Spleen (tissue), 11 donors: ENCODE measurements around the gene NATD1. TPM values are rescaled to one million over a fixed set of nuclear protein-coding genes. Genes with fewer than 3 reads are reported as not detected.
"Not testable (repeated sequence)": the region's sequence is repeated elsewhere in the genome, so short reads cannot be mapped to it uniquely, and the experiment has no call there.

Experiments used
- DNase-seq: peaks from one replicate; pipeline ENCODE4 v3.0.0-alpha.2; 2020
- H3K27ac ChIP-seq, 8 donors: fragments of 200-600 bp; sonication (generic) in 7 of 8; 1 replicate in 4 of 8; 2 replicates in 4 of 8; pipeline versions ENCODE4 v1.5.0 to v1.8.0; 2016 to 2021; ENCODE audit warnings: inconsistent platforms in 4 of 8, mild to moderate bottlenecking in 4 of 8, moderate library complexity in 1 of 8
- H3K27me3 ChIP-seq, 7 donors: fragments of 200-600 bp; sonication (generic) in 6 of 7; replicated peaks in 1 of 7; 1 replicate in 4 of 7; 2 replicates in 3 of 7; pipeline versions ENCODE4 v1.5.0 to v1.8.0; 2016 to 2021; ENCODE audit warnings: inconsistent platforms in 3 of 7, mild to moderate bottlenecking in 1 of 7
- H3K36me3 ChIP-seq, 6 donors: fragments of 200-600 bp; sonication (generic) in 5 of 6; 1 replicate in 4 of 6; 2 replicates in 2 of 6; pipeline versions ENCODE4 v1.5.0 to v1.8.0; 2016 to 2021; ENCODE audit warnings: inconsistent platforms in 2 of 6
- H3K4me1 ChIP-seq, 6 donors: fragments of 200-600 bp; sonication (generic) in 5 of 6; 1 replicate in 3 of 6; 2 replicates in 3 of 6; pipeline versions ENCODE4 v1.5.0 to v1.8.0; 2016 to 2021; ENCODE audit warnings: inconsistent platforms in 3 of 6
- H3K4me3 ChIP-seq, 8 donors: fragments of 200-600 bp; sonication (generic) in 7 of 8; 1 replicate in 4 of 8; 2 replicates in 4 of 8; pipeline versions ENCODE4 v1.5.0 to v1.8.0; 2016 to 2021; ENCODE audit warnings: inconsistent platforms in 4 of 8, mild to moderate bottlenecking in 4 of 8, moderate library complexity in 2 of 8
- H3K9me3 ChIP-seq, 8 donors: fragments of 200-600 bp; sonication (generic) in 7 of 8; 1 replicate in 4 of 8; 2 replicates in 4 of 8; pipeline versions ENCODE4 v1.5.0 to v1.8.0; 2016 to 2021; ENCODE audit warnings: inconsistent platforms in 4 of 8
- CTCF ChIP-seq, 11 experiments: fragments of 200-600 bp in 7 of 11; fragments of 450-650 bp in 4 of 11; sonication (generic) in 4 of 11; IDR thresholded peaks in 8 of 11; conservative IDR thresholded peaks in 3 of 11; 1 replicate in 7 of 11; 2 replicates in 4 of 11; pipeline versions ENCODE4 v1.4.0 to v1.8.0; 2016 to 2021; ENCODE audit warnings: antibody characterized with exemption in 11 of 11, inconsistent platforms in 4 of 11, mild to moderate bottlenecking in 1 of 11
- POLR2A ChIP-seq, 3 donors: fragments of 450-650 bp; IDR thresholded peaks; one replicate each; pipeline ENCODE4 v1.5.1; 2017; ENCODE audit warnings: antibody characterized with exemption in 3 of 3, mild to moderate bottlenecking in 1 of 3
- POLR2AphosphoS5 ChIP-seq, 3 donors: sonication (generic); formaldehyde crosslinking; IDR thresholded peaks; one replicate each; pipeline ENCODE4 v1.5.1; 2017; ENCODE audit warnings: antibody characterized with exemption in 3 of 3
- WGBS, 5 donors: extraction: QIAGEN DNeasy Blood & Tissue Kit in 3 of 5; methylation state at CpG; one replicate each; pipeline versions ENCODE4 v1.1.5 to v1.1.7; 2013 to 2018; 5-methylcytosine and 5-hydroxymethylcytosine counted together
- intact Hi-C: fragments of 100-400 bp; cut with DNase I; formaldehyde crosslinking; loops from one replicate; pipeline ENCODE4 v1.15.0; 2023; ENCODE audit warnings: low total_unique reads
- polyA plus RNA-seq, 3 donors: library from polyadenylated mRNA; stranded (reverse); fragments of 200-250 nt; gene quantifications; one replicate each; pipeline ENCODE4 v1.2.1, GENCODE V29; 2013
- small RNA-seq, 4 donors: library from RNA; depleted of rRNA; stranded (forward); fragments of <200 nt; gene quantifications; one replicate each; pipeline ENCODE3, GENCODE V24; 2016
- total RNA-seq, 7 donors: library from RNA; depleted of rRNA in 3 of 7; stranded (reverse); fragments of >200 nt in 3 of 7; fragmentation: NEBNext Ultra II Directional in 4 of 7; extraction: Animal tissue kit (Norgen Biotek cat#: 25700) in 4 of 7; gene quantifications; one replicate each; pipeline versions ENCODE4 v1.1.0 to v1.2.1, GENCODE V29; 2016 to 2021
- donor health status: healthy with polysubstance abuse.
- donor health status: DM: no; HTN: no; CAD: no; lungs with moderate emphysema.
- donor health status: DM: no; HTN: no; CAD: no.
- donor health status: Bipolar disorder and iron deficiency.
- donor health status: healthy.
- donor health status: DM: no; HTN: no; CAD: no.
- donor health status: DM: yes; HTN: yes; CAD: no.

NATD1 gene
- total and polyA plus RNA-seq, 10 donors: 1.3 to 31.0 (median 12.6) TPM

GRCh38 chr17:21193031-21193430 is 60.2 kb downstream of the NATD1 start:
- no peak for DNase-seq
- Histone ChIP-seq H3K27ac (no peak overlapping the region), H3K4me1 (peaks cover 0 to 13% (median 4%) of the 10 kb centered on the region in 6 donors), H3K36me3 (peaks cover 0 to 96% (median 26%) of the 10 kb centered on the region in 6 donors), H3K9me3 (no peaks in the 10 kb centered on the region), H3K27me3 (no peaks in the 10 kb centered on the region), H3K4me3 (no peak overlapping the region)
- 73 to 83% (median 79%) methylated on average over 5 of the region's 5 CpGs for WGBS, 5 donors
- intact Hi-C loops: no loop called here
- no peak for TF ChIP-seq POLR2A (IDR thresholded peaks at IDR 0.05)

DNA sequence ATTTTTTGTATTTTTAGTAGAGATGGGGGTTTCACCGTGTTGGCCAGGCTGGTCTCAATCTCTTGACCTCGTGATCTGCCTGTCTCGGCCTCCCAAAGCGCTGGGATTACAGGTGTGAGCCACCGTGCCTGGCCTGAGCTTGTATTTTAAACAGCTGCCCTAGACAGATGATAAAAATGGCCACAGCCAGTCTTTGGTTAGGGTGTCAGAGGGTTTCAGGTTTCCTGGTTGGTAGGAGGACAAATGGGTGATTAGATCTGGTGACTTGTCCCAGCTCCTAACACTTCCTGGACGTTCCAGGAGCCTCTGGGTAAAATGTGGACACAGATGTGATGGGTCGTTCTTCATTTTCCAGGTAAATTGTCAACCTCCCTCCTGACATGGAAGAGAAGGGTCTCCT is 60.8 kb downstream of the NATD1 start:
- WGBS, 5 donors: 91 to 98% (median 95%) methylated on average over 7 of the region's 7 CpGs

DNA sequence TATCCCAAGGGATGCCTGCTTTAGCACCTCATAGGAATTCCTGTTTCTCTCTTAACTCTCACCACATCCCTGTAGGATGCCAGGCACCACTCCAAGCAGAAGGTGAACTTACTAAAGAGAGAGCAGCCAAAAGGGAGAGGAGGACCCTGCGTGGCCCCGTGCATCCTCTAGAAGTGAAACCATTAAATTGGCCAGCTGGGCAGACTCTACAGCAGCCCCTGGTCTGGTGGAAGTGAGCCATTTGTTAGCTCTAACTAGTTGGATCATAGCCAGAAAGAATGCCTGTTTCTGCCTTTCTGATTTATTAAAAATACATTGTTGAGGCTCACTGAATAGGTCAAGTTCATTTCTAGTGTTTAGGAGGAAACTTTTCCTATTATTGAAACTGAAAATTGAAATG is 61.5 kb downstream of the NATD1 start:
- Histone ChIP-seq H3K36me3 (peaks cover 0 to 92% (median 13%) of the 10 kb centered on the region in 6 donors), H3K4me1 (peaks cover 0 to 17% (median 8%) of the 10 kb centered on the region in 6 donors), H3K27ac (peak overlapping the region in 3 of 8 donors; percentile 22 to 71 (median 50)), H3K9me3 (no peaks in the 10 kb centered on the region), H3K27me3 (no peaks in the 10 kb centered on the region), H3K4me3 (no peak overlapping the region)
- no peak for DNase-seq
- intact Hi-C loops: no loop called here
- WGBS, 5 donors: 38 to 71% (median 59%) methylated on average over 2 of the region's 2 CpGs
- TF ChIP-seq POLR2A (IDR thresholded peaks at IDR 0.05) (no peak), CTCF (IDR thresholded peaks at IDR 0.05 in 8 of 11, conservative IDR thresholded peaks at IDR 0.05 in 3 of 11) (no peak), POLR2AphosphoS5 (IDR thresholded peaks at IDR 0.05) (no peak)

More for the DNA sequence above, 60.8 kb downstream of the NATD1 start:
- H3K4me3 ChIP-seq, H3K27me3 ChIP-seq, intact Hi-C loops, H3K9me3 ChIP-seq, DNase-seq: not testable (repeated sequence)
- Histone ChIP-seq H3K4me1 (peaks cover 0 to 13% (median 5%) of the 10 kb centered on the region in 6 donors), H3K36me3 (peaks cover 0 to 92% (median 20%) of the 10 kb centered on the region in 6 donors), H3K27ac (peak overlapping the region in 2 of 8 donors; percentile 50 to 71)

DNA sequence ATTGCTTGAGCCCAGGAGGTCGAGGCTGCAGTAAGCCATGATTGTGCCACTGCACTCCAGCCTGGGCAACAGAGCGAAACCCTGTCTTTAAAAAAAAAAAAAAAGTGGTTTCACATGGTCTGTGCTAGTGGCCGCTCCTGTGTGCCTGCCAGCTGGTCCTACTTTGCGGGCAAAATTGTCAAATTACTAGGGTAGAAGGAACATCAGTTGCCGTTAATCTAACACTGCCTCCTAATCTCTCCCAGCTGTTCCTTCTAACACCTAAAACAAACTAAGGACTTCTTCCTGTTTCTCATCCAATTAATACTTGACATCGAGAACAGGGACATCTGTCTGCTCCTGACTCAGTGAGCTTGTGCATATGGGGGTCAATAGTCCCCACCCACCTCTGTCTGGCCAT is 63.1 kb downstream of the NATD1 start:
- Histone ChIP-seq H3K27ac (no peak overlapping the region), H3K4me3 (no peak overlapping the region), H3K9me3 (no peaks in the 10 kb centered on the region), H3K27me3 (no peaks in the 10 kb centered on the region), H3K4me1 (peaks cover 0 to 30% (median 12%) of the 10 kb centered on the region in 6 donors), H3K36me3 (peaks cover 0 to 92% (median 10%) of the 10 kb centered on the region in 6 donors)
- 92 to 96% (median 93%) methylated on average over 6 of the region's 6 CpGs for WGBS, 5 donors
- DNase-seq: no peak
- TF ChIP-seq POLR2A (IDR thresholded peaks at IDR 0.05): no peak
- TF ChIP-seq POLR2AphosphoS5 (IDR thresholded peaks at IDR 0.05): no peak
- no peak for TF ChIP-seq CTCF (IDR thresholded peaks at IDR 0.05 in 8 of 11, conservative IDR thresholded peaks at IDR 0.05 in 3 of 11)
- intact Hi-C loops: no loop called here

DNA sequence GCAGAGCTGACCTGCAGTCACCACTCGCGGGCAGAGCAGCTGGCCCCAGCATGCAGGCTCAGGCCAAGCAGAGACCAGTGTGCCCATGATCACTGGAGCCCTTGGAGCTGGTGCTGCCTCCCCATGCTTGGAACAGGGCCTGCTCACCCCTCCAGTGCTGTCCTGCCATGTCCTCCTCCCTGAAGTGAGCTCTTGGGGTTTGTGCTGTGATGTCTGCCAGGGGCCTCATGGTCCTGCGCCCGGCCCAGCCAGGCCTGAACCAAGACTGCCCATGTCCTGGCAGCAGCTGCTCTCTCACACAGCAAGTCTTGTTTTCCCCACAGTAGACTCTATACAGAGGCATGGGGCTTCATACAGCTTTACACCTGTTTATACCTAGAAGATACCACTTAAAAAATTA is 63.8 kb downstream of the NATD1 start:
- Histone ChIP-seq H3K4me1 (peaks cover 0 to 32% (median 10%) of the 10 kb centered on the region in 6 donors), H3K27ac (no peak overlapping the region), H3K4me3 (no peak overlapping the region), H3K36me3 (peaks cover 0 to 95% (median 16%) of the 10 kb centered on the region in 6 donors), H3K9me3 (no peaks in the 10 kb centered on the region), H3K27me3 (no peaks in the 10 kb centered on the region)
- no peak for TF ChIP-seq CTCF (IDR thresholded peaks at IDR 0.05 in 8 of 11, conservative IDR thresholded peaks at IDR 0.05 in 3 of 11)
- peak in 1 of 3 donors; percentile 28 for TF ChIP-seq POLR2AphosphoS5 (IDR thresholded peaks at IDR 0.05)
- no peak for DNase-seq
- 94 to 100% (median 97%) methylated on average over 4 of the region's 4 CpGs for WGBS, 5 donors
- intact Hi-C loops: no loop called here

Small RNA genes lying within 50 kb of the gene (small RNA-seq; reads per million reads assigned to genes)
- gene RN7SL426P: 0 reads per million in 4 donors

Other genes starting within 250 kb of the NATD1 start
- gene USP22, start 210.4 kb downstream of the NATD1 start, total RNA-seq: 100 to 1,000 TPM; 131 to 200 (median 162) TPM
- 10 to 100 TPM; 21.7 to 44.2 (median 26.2) TPM for gene USP22, start 210.4 kb downstream of the NATD1 start, polyA plus RNA-seq
- 10 to 100 TPM; 13.3 to 31.3 (median 19.7) TPM for gene DHRS7B, start 126.4 kb downstream of the NATD1 start, total RNA-seq
- 10 to 100 TPM; 13.6 to 18.4 (median 16.7) TPM for gene DHRS7B, start 126.4 kb downstream of the NATD1 start, polyA plus RNA-seq
- 10 to 100 TPM; 17.9 to 25.0 (median 19.9) TPM for gene TMEM11, start 39.2 kb downstream of the NATD1 start, total RNA-seq
- gene TMEM11, start 39.2 kb downstream of the NATD1 start, polyA plus RNA-seq: 10 to 100 TPM; 14.2 to 22.6 (median 20.7) TPM
- 100 to 1,000 TPM in 2 of 7 donors, 10 to 100 TPM in 5; 44.3 to 121 (median 83.6) TPM for gene MAP2K3, start 31.3 kb upstream of the NATD1 start, total RNA-seq
- gene MAP2K3, start 31.3 kb upstream of the NATD1 start, polyA plus RNA-seq: 10 to 100 TPM; 31.7 to 54.6 (median 46.3) TPM
- 1 to 10 TPM; 1.0 to 4.8 (median 2.6) TPM for gene KCNJ12, start 122.9 kb upstream of the NATD1 start, total RNA-seq
- under 1 TPM; 0.11 to 0.77 (median 0.12) TPM for gene KCNJ12, start 122.9 kb upstream of the NATD1 start, polyA plus RNA-seq